Mesenchymal stem cell (in vitro differentiated cells and primary cell): Measurements from ENCODE around the gene TRIML2. TPM values are rescaled to one million over a fixed set of nuclear protein-coding genes. Genes with fewer than 3 reads are reported as not detected.

ENCODE experiments used
- DNase-seq: peaks from one replicate; pipeline ENCODE4 v3.0.0-alpha.2; 2013
- H2AFZ ChIP-seq: one replicate; pipeline ENCODE4 v1.6.1; 2013; ENCODE audit warnings: low read depth, mild to moderate bottlenecking, control low read depth, inconsistent platforms, low read length, moderate library complexity
- H2AK5ac ChIP-seq: 2 replicates; pipeline ENCODE4 v1.6.1; 2013; ENCODE audit warnings: low read length, moderate library complexity, mild to moderate bottlenecking, inconsistent platforms; ENCODE audit not compliant: severe bottlenecking
- H2BK120ac ChIP-seq: one replicate; pipeline ENCODE4 v1.6.1; 2013; ENCODE audit warnings: low read depth, mild to moderate bottlenecking, inconsistent platforms, low read length, moderate library complexity
- H2BK12ac ChIP-seq, 2 experiments: one replicate each; pipeline ENCODE4 v1.6.1; 2013; ENCODE audit warnings: inconsistent platforms in 2 of 2, low read length in 2 of 2, mild to moderate bottlenecking in 2 of 2, moderate library complexity in 2 of 2, control low read depth in 1 of 2
- H2BK15ac ChIP-seq: one replicate; pipeline ENCODE4 v1.6.1; 2013; ENCODE audit warnings: mild to moderate bottlenecking, low read depth, inconsistent platforms; ENCODE audit not compliant: poor library complexity, severe bottlenecking
- H2BK5ac ChIP-seq: 2 replicates; pipeline ENCODE4 v1.6.1; 2013; ENCODE audit warnings: low read depth, mild to moderate bottlenecking, low read length, control low read depth, inconsistent platforms; ENCODE audit not compliant: poor library complexity, severe bottlenecking
- H3K14ac ChIP-seq, 2 experiments: one replicate each; pipeline ENCODE4 v1.6.1; 2013; ENCODE audit warnings: inconsistent platforms in 2 of 2, low read length in 2 of 2, control low read depth in 1 of 2, mild to moderate bottlenecking in 1 of 2, moderate library complexity in 1 of 2
- H3K18ac ChIP-seq, 2 experiments: one replicate each; pipeline ENCODE4 v1.6.1; 2013; ENCODE audit warnings: inconsistent platforms in 2 of 2, low read length in 2 of 2, control low read depth in 1 of 2, low read depth in 1 of 2, mild to moderate bottlenecking in 1 of 2
- H3K23ac ChIP-seq, 2 experiments: one replicate each; pipeline ENCODE4 v1.6.1; 2013; ENCODE audit warnings: inconsistent platforms in 2 of 2, low read length in 2 of 2, mild to moderate bottlenecking in 2 of 2, moderate library complexity in 2 of 2, control low read depth in 1 of 2
- H3K27ac ChIP-seq: 2 replicates; pipeline ENCODE4 v1.5.1; 2013; ENCODE audit warnings: mild to moderate bottlenecking, moderate library complexity, low read length, control low read depth, inconsistent platforms; ENCODE audit not compliant: poor library complexity, severe bottlenecking
- H3K27me3 ChIP-seq, 2 experiments: 2 replicates each; pipeline versions ENCODE4 v1.6.1 to v1.7.0; 2013; ENCODE audit warnings: low read length in 2 of 2, mild to moderate bottlenecking in 2 of 2, moderate library complexity in 2 of 2, control low read depth in 1 of 2, inconsistent platforms in 1 of 2; ENCODE audit not compliant: control insufficient read depth in 1 of 2, insufficient read depth in 1 of 2
- H3K36me3 ChIP-seq, 2 experiments: 2 replicates each; pipeline versions ENCODE4 v1.6.1 to v1.7.0; 2013; ENCODE audit warnings: low read length in 2 of 2, control low read depth in 1 of 2, inconsistent platforms in 1 of 2, low read depth in 1 of 2, mild to moderate bottlenecking in 1 of 2; ENCODE audit not compliant: insufficient read depth in 2 of 2, control insufficient read depth in 1 of 2
- H3K4ac ChIP-seq, 2 experiments: one replicate each; pipeline ENCODE4 v1.6.1; 2013; ENCODE audit warnings: inconsistent platforms in 2 of 2, low read length in 2 of 2, mild to moderate bottlenecking in 2 of 2, moderate library complexity in 2 of 2, control low read depth in 1 of 2, low read depth in 1 of 2
- H3K4me1 ChIP-seq: 2 replicates; pipeline ENCODE4 v1.6.1; 2013; ENCODE audit warnings: low read depth, low read length, control low read depth; ENCODE audit not compliant: control insufficient read depth, insufficient read depth
- H3K4me2 ChIP-seq: 2 replicates; pipeline ENCODE4 v1.6.1; 2013; ENCODE audit warnings: low read length, mild to moderate bottlenecking, inconsistent platforms; ENCODE audit not compliant: poor library complexity, severe bottlenecking
- H3K4me3 ChIP-seq, 2 experiments: 2 replicates each; pipeline versions ENCODE4 v1.5.1 to v1.7.0; 2013; ENCODE audit warnings: low read length in 2 of 2, mild to moderate bottlenecking in 2 of 2, control low read depth in 1 of 2, low read depth in 1 of 2; ENCODE audit not compliant: insufficient read depth in 1 of 2
- H3K79me1 ChIP-seq: replicated peaks from 2 replicates; pipeline ENCODE4 v1.6.1; 2013; ENCODE audit warnings: mild to moderate bottlenecking, control low read depth, low read length, inconsistent platforms; ENCODE audit not compliant: poor library complexity, severe bottlenecking
- H3K9ac ChIP-seq: 2 replicates; pipeline ENCODE4 v1.7.0; 2013; ENCODE audit warnings: mild to moderate bottlenecking, low read length, moderate library complexity
- H3K9me3 ChIP-seq: 2 replicates; pipeline ENCODE4 v1.7.0; 2013; ENCODE audit warnings: mild to moderate bottlenecking, low read length; ENCODE audit not compliant: control insufficient read depth
- H4K8ac ChIP-seq: one replicate; pipeline ENCODE4 v1.6.1; 2013; ENCODE audit warnings: inconsistent platforms, mild to moderate bottlenecking, low read length, moderate library complexity
- H4K91ac ChIP-seq: one replicate; pipeline ENCODE4 v1.6.1; 2013; ENCODE audit warnings: mild to moderate bottlenecking, low read length, inconsistent platforms
- WGBS: methylation state at CpG from one replicate; pipeline ENCODE4 v1.1.7; 2013; ENCODE audit warnings: mixed read lengths; 5-methylcytosine and 5-hydroxymethylcytosine counted together
- polyA plus RNA-seq, 2 experiments: library from polyadenylated mRNA; stranded (reverse); fragments of 200-250 nt; gene quantifications; one replicate each; pipeline ENCODE4 v1.2.3, GENCODE V29; 2013

The TRIML2 gene, protein sequence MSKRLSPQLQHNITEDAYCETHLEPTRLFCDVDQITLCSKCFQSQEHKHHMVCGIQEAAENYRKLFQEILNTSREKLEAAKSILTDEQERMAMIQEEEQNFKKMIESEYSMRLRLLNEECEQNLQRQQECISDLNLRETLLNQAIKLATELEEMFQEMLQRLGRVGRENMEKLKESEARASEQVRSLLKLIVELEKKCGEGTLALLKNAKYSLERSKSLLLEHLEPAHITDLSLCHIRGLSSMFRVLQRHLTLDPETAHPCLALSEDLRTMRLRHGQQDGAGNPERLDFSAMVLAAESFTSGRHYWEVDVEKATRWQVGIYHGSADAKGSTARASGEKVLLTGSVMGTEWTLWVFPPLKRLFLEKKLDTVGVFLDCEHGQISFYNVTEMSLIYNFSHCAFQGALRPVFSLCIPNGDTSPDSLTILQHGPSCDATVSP
- 0.08 TPM for polyA plus RNA-seq (2013, experiment 1 of 2)
- 0.27 TPM for polyA plus RNA-seq (2013, experiment 2 of 2)

DNA sequence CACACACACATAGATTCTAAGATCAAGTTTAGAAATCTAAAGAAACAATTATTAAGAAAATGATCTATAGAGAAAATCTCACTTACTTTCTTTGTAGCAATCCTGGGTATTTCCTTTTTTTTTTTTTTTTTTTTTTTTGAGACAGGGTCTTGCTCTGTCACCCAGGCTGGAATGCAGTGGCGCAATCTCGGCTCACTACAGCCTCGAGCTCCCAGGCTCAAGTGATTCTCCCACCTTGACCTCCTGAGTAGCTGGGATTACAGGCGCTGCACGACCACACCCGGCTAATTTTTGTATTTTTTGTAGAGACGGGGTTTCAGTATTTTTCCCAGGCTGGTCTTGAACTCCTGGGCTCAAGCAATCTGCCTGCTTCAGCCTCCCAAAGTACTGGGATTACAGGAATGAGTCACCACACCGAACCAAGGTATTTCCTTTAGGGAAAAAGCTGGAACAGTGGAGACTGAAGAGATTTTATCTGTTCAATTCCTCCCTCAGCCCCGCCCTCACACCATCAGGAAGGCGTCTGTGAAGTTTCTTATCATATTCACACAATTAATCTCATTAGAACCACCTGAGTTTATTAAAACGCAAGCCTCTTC, at the start of gene TRIML2:
TSS of gene TRIML2 (minus strand) at position 447 of the 599 bp plus-strand sequence. CDS start 4,235 bp downstream, outside the sequence.
- H3K4me2 ChIP-seq = no peak within 1 kb of the TSS
- H2BK15ac ChIP-seq = no peak within 1 kb of the TSS
- H3K23ac ChIP-seq = no peak within 1 kb of the TSS
- no peak within 1 kb of the TSS for H2BK5ac ChIP-seq
- H3K9me3 ChIP-seq = no peaks in the 10 kb centered on the region
- no peak within 1 kb of the TSS for H2BK12ac ChIP-seq
- no peaks in the 10 kb centered on the region for H3K79me1 ChIP-seq
- no peak within 1 kb of the TSS for H3K4ac ChIP-seq
- no peak within 1 kb of the TSS for H2AFZ ChIP-seq
- no peak within 1 kb of the TSS for H3K27ac ChIP-seq
- no peak within 1 kb of the TSS for H2BK120ac ChIP-seq
- no peak within 1 kb of the TSS for H3K14ac ChIP-seq
- no peaks in the 10 kb centered on the region for H3K36me3 ChIP-seq
- no peak within 1 kb of the TSS for H3K18ac ChIP-seq
- H3K9ac ChIP-seq = no peak within 1 kb of the TSS
- no peaks in the 10 kb centered on the region for H3K4me1 ChIP-seq
- H3K4me3 ChIP-seq = no peak within 1 kb of the TSS
- no peak within 1 kb of the TSS for H2AK5ac ChIP-seq
- no peaks in the 10 kb centered on the region for H3K27me3 ChIP-seq
- H4K8ac ChIP-seq = no peak within 1 kb of the TSS
- no peak within 1 kb of the TSS for H4K91ac ChIP-seq
- 35% methylated on average over 11 of the region's 11 CpGs for WGBS
- DNase-seq = no peak

- Histone ChIP-seq H3K9ac (no peak overlapping the region), H2BK120ac (no peak overlapping the region), H3K4me3 (no peak overlapping the region), H2BK5ac (no peak overlapping the region), H3K18ac (no peak overlapping the region), H2BK15ac (no peak overlapping the region), H2AK5ac (no peak overlapping the region), H3K4ac (no peak overlapping the region), H3K23ac (no peak overlapping the region), H4K91ac (no peak overlapping the region), H3K27me3 (no peaks in the 10 kb centered on the region), H2AFZ (no peak overlapping the region), H3K9me3 (no peaks in the 10 kb centered on the region), H3K79me1 (no peaks in the 10 kb centered on the region), H2BK12ac (no peak overlapping the region), H3K14ac (no peak overlapping the region), H3K4me1 (no peaks in the 10 kb centered on the region), H4K8ac (no peak overlapping the region), H3K4me2 (no peak overlapping the region), H3K36me3 (no peaks in the 10 kb centered on the region), H3K27ac (no peak overlapping the region)
- 95% methylated on average over 10 of the region's 10 CpGs for WGBS
- DNase-seq = no peak
Observed at GRCh38 chr4:188158336-188158735, 48.9 kb upstream of the TRIML2 start.

DNA sequence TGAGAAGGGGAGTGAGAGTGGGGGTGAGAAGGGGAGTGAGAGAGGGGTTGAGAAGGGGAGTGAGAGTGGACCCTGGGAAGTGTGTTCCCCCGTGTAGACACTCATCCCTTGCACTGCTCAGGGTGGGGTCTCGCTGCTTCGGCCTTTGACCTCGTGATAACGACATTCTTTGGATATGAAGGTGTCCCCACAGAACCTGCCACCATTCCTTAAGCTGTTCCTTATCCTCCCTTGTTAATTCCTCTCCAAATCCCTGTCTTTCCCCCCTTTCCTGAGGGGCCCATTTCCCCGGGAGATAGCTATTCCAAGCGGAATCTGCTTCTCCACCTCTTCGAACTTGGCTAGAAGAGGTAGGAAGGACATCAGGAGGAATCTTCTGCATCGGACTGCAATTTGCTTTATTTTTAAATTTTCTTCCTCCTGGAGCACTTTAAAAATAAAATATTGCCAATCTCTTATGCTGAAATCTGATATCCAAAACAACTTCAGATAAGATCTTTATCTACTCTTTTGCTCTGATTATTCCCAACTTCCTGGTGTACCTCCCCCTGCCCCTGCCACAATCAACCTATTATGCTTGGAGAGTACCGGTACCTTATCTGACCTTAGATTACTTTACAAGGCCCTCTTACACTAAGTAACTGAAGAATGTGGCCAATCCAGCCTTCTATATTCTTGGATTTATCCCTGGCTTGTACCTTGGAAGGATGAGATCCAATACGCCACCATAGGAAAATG, 45.4 kb upstream of the TRIML2 start:
- Histone ChIP-seq H2AK5ac (no peak overlapping the region), H3K79me1 (no peaks in the 10 kb centered on the region), H3K27ac (no peak overlapping the region), H3K27me3 (no peaks in the 10 kb centered on the region), H3K23ac (no peak overlapping the region), H3K4me1 (no peaks in the 10 kb centered on the region), H3K18ac (no peak overlapping the region), H3K4ac (no peak overlapping the region), H3K14ac (no peak overlapping the region), H3K4me3 (no peak overlapping the region), H2BK12ac (no peak overlapping the region), H3K4me2 (no peak overlapping the region), H3K9ac (no peak overlapping the region), H2BK15ac (no peak overlapping the region), H4K8ac (no peak overlapping the region), H2AFZ (no peak overlapping the region), H3K9me3 (no peaks in the 10 kb centered on the region), H2BK5ac (no peak overlapping the region), H4K91ac (no peak overlapping the region), H2BK120ac (no peak overlapping the region), H3K36me3 (no peaks in the 10 kb centered on the region)
- WGBS = 83% methylated on average over 11 of the region's 11 CpGs
- no peak for DNase-seq

DNA sequence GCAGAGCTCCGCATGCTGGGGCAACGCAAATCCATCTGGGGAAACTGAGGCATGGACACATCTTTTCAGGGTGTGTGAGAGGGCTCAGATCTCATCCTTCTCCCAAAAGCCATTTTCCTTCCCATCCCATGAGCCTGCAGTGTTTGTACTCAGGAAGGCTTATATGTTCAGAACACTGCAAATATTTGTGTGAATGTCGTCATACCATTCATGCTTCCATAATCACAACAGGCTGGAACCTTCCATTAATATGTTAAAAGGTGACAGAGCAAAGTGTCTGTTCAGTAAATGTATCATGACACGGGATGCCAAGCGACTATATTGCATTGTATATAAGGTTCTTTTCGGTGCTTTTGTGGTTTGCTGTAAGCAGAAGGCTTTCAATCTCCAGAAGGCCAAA, 38.4 kb upstream of the TRIML2 start:
- Histone ChIP-seq H4K91ac (no peak overlapping the region), H3K14ac (no peak overlapping the region), H2AK5ac (no peak overlapping the region), H3K27ac (no peak overlapping the region), H3K23ac (no peak overlapping the region), H2AFZ (no peak overlapping the region), H2BK120ac (no peak overlapping the region), H3K36me3 (no peaks in the 10 kb centered on the region), H3K18ac (no peak overlapping the region), H2BK5ac (no peak overlapping the region), H3K4me2 (no peak overlapping the region), H3K4ac (no peak overlapping the region), H2BK12ac (no peak overlapping the region), H3K4me3 (no peak overlapping the region), H4K8ac (no peak overlapping the region), H3K4me1 (no peaks in the 10 kb centered on the region), H3K27me3 (no peaks in the 10 kb centered on the region), H3K79me1 (no peaks in the 10 kb centered on the region), H2BK15ac (no peak overlapping the region), H3K9me3 (no peaks in the 10 kb centered on the region), H3K9ac (no peak overlapping the region)
- DNase-seq = no peak
- WGBS = 93% methylated on average over 5 of the region's 6 CpGs
